Left renal pelvis (tissue), 4 donors: ENCODE measurements around the gene PDE6C. TPM values are rescaled to one million over a fixed set of nuclear protein-coding genes. Genes with fewer than 3 reads are reported as not detected.

Source experiments
- DNase-seq, 4 donors: peaks; one replicate each; pipeline ENCODE4 v3.0.0-alpha.2; 2013; ENCODE audit warnings: low read depth in 4 of 4, low spot score in 3 of 4
- polyA plus RNA-seq, 4 donors: library from polyadenylated mRNA; unstranded; fragments of 120-200 nt; gene quantifications; one replicate each; pipeline ENCODE4 v1.2.1, GENCODE V29; 2013; ENCODE audit not compliant: insufficient read length in 4 of 4

PDE6C gene
- 1 to 10 TPM in 1 of 4 donors, under 1 TPM in 3; 0.24 to 2.5 (median 0.80) TPM for polyA plus RNA-seq

GRCh38 chr10:93612311-93612710 lies at the start of gene PDE6C:
PDE6C (plus strand) TSS chr10:93612537; CDS start chr10:93612726, 189 bp downstream.
- DNase-seq = no peak

- no peak for DNase-seq
These were observed 46.9 kb upstream of the PDE6C start for GRCh38 chr10:93565446-93565845.

GRCh38 chr10:93566435-93567276 lies 45.7 kb upstream of the PDE6C start, which contains the start of gene FFAR4:
FFAR4 (plus strand) TSS chr10:93566665; CDS start chr10:93566721, 56 bp downstream.
- DNase-seq = no peak

- no peak for DNase-seq
These were observed 44.8 kb upstream of the PDE6C start for GRCh38 chr10:93567277-93568104.

GRCh38 chr10:93568105-93568390 lies 44.3 kb upstream of the PDE6C start:
- DNase-seq = no peak

- no peak for DNase-seq
These were observed 42.0 kb upstream of the PDE6C start for GRCh38 chr10:93570383-93570782.

- no peak for DNase-seq
These were observed 39.7 kb upstream of the PDE6C start for GRCh38 chr10:93572606-93573005.

GRCh38 chr10:93573051-93573909 lies 39.1 kb upstream of the PDE6C start:
- DNase-seq = no peak

- DNase-seq = no peak
These were observed 38.4 kb upstream of the PDE6C start for GRCh38 chr10:93573924-93574323.

GRCh38 chr10:93576888-93577287 lies 35.4 kb upstream of the PDE6C start:
- DNase-seq = no peak

- no peak for DNase-seq
These were observed 34.8 kb upstream of the PDE6C start for GRCh38 chr10:93577565-93577964.

GRCh38 chr10:93579089-93579488 lies 33.2 kb upstream of the PDE6C start:
- no peak for DNase-seq

- DNase-seq = no peak
These were observed 32.2 kb upstream of the PDE6C start for GRCh38 chr10:93579985-93580711.

- DNase-seq = no peak
These were observed 31.5 kb upstream of the PDE6C start for GRCh38 chr10:93580828-93581227.

GRCh38 chr10:93584445-93584844 lies 27.9 kb upstream of the PDE6C start:
- no peak for DNase-seq

- no peak for DNase-seq
These were observed 22.4 kb upstream of the PDE6C start for GRCh38 chr10:93589648-93590562.

GRCh38 chr10:93590638-93591037 lies 21.7 kb upstream of the PDE6C start:
- no peak for DNase-seq

GRCh38 chr10:93591065-93591808 lies 21.1 kb upstream of the PDE6C start:
- no peak for DNase-seq
